Fibroblast of the conjunctiva (primary cell): Measurements from ENCODE around the gene LRRC3B.

Experiments used
- DNase-seq: peaks from one replicate; pipeline ENCODE4 v3.0.0-alpha.2; 2010; ENCODE audit warnings: low read depth

Gene LRRC3B

GRCh38 chr3:26630669-26631389, 8.3 kb downstream of the LRRC3B start:
- DNase-seq = no peak

GRCh38 chr3:26631390-26631738, 8.8 kb downstream of the LRRC3B start:
- no peak for DNase-seq

GRCh38 chr3:26634601-26635000, 12.0 kb downstream of the LRRC3B start:
- DNase-seq = no peak

DNA sequence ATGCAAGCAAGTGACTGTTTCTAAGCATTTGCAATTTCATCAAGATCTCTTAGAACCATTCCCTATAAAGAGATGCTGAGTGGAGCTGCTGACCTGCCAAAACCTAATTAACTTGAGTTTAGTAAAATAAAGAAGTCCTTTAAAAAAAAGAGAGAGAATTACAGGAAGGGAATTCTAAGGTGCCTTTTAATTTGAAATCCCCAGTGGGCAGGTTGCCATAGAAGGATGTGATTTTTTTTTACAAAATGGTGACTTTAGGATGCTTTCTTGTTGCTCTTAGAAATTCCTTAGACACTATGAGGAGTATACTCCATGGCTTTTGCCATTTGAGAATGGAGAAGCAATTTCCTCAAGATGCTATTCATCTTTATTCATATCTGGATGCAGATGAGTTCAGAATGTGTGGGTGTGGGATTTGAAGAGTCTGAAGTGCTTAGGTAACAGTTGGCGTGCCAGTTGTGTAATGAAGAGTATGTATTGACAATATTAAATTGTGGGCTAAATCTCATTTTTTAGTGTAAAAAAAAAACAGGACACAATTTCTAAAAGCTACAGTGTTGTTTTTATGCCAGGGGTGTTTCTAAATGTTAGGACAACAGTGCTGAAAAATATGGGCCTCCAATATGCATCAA, 13.6 kb downstream of the LRRC3B start:
- DNase-seq = no peak

DNA sequence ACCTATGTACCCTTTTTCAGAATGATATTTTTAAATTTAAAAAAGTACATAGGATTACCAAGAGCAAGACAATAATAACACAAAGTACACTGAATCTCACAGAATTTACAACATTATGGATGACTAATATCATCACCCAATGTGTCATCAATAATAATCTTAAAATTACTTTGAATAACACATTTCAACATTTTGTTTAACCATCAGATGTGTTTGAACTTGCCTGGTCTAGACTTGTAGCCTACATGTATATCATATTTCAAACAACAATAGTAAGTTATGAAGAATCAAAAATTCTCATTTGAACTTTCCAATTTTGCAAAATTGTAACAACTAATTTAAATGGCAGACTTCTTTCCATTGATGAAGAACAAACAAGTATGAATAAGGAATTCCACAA, 15.1 kb downstream of the LRRC3B start:
- DNase-seq = no peak

- no peak for DNase-seq
Measured at GRCh38 chr3:26638113-26638512, 15.5 kb downstream of the LRRC3B start.

GRCh38 chr3:26639339-26639738, 16.8 kb downstream of the LRRC3B start:
- no peak for DNase-seq

GRCh38 chr3:26647078-26647477, 24.5 kb downstream of the LRRC3B start:
- no peak for DNase-seq

DNA sequence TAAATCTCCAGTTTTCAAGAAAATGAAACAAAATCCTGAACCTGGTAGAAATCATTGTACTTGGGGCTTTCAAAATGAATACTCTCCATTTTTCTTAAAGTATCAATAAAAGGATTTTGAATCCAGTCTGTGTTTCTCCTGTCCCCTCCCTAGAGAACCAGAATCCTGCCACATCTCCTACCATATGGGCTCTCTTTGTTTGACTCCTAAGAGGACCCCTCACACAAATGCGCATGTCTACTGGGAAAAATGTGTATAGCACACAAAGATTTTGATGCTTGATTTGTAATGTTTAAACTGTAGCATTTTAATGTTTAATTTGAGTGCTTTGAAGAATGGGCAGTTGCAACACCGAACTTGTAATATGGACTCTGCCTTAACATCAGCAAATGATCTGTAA, 25.9 kb downstream of the LRRC3B start:
- DNase-seq = no peak

DNA sequence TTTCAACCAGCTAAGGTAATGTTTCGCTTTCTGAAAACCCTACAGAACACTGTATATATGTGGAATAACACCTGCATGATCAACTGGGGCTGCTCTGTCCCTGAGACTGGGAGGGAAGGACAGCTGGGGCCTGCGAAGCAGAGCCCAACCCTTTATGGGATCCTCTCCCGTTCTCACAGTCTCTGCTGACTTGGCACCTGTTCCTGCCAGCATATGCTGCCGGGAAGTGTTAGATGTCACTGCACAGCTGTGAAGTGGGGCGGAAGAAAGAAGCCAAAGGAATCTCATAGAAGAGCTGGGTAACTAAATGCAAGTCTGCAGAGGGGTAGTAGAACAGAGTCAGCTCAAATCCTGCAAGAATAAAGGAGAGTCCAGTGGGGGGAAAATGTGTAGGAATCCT, 29.6 kb downstream of the LRRC3B start:
- no peak for DNase-seq

DNA sequence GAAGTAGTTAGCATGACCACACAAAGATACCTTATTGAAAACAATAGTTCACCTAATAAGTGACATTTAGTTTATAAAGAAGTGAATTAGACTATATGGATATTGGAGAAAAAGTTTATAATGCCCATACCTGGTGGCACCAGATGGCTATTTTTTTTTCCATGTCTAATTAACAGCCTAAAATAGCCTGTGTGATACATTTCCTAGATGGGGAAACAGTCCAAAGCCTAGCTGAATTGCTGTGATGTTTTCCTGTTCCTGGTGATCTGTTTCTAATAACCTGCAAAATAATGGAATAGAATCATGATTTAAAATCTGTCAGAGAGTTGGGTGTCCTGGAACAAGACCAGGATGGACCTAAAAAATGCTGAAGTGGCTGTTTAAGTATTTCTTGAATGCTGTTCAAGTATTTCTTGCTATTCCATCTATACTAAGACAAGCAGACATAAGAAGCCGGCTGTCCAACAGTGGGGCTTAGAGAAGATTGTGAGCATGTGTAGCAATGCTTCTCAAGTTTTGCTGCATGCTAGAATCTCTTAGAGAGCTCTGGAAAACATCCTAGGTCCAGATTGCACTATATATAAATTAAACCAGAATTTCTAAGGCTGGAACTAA, 31.3 kb downstream of the LRRC3B start:
- DNase-seq = no peak

DNA sequence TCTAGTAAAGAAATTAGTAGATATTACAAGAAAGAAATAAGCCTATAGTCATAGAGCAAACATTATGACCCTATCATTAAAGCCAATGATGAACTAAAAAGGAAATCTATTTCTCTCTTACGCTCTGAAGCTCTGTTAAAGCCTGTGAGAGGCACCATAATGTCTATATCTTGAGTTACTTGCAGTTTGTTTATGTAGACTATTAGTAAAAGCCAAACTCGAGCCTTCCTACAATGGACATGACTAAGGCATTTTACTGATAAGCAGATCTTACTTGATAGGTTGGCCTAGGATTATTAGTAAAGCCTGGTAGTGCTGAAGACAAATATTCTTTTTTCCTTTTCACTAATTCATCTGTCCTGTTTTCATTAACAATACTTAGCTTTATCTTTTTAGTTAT, 32.7 kb downstream of the LRRC3B start:
- no peak for DNase-seq

- DNase-seq = no peak
Measured at GRCh38 chr3:26657348-26657976, 34.9 kb downstream of the LRRC3B start.

- DNase-seq = no peak
Measured at GRCh38 chr3:26668171-26668570, 45.6 kb downstream of the LRRC3B start.

- no peak for DNase-seq
Measured at GRCh38 chr3:26668696-26669095, 46.1 kb downstream of the LRRC3B start.

- DNase-seq = no peak
Measured at GRCh38 chr3:26675336-26675735, 52.8 kb downstream of the LRRC3B start.

DNA sequence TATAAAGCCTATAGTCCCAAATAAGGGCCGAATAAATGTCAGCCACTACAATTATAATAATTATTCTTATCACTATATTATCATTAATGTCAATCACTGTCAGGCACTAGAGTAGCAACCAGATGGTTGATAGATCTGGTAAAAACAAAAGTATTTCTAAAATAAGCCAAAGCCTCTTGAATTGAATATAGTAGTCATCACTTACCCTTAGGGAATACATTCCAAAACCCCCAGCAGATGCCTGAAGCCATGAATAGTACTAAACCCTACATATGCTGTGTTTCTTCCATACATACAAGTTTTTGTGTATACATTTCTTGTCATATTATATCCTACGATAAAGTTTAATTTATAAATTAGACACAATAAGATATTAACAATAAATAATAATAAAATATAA, 59.1 kb downstream of the LRRC3B start:
- no peak for DNase-seq

GRCh38 chr3:26682406-26682805, 59.8 kb downstream of the LRRC3B start:
- DNase-seq = no peak

GRCh38 chr3:26683902-26684301, 61.3 kb downstream of the LRRC3B start:
- no peak for DNase-seq

GRCh38 chr3:26687466-26687865, 64.9 kb downstream of the LRRC3B start:
- DNase-seq = no peak

GRCh38 chr3:26699553-26699952, 77.0 kb downstream of the LRRC3B start:
- no peak for DNase-seq

DNA sequence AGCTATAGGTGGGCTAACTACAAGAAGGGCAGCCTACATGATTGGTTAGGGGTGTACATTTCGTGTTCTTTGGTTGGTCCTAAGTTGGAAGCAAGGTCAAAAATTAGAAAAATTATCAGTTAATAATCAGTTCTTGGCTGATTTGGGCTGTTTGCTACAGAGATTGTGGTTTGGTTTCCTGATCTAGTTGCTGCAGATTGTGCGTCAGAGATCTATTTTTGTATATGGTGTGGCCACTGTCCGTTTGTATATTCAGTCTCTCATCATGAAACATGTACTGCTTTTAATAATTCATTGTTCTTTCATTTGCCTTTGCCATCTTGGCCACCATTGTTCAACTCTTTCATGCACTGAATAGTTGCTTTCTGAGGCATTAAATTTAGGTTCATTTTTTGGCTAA, 80.9 kb downstream of the LRRC3B start:
- no peak for DNase-seq

DNA sequence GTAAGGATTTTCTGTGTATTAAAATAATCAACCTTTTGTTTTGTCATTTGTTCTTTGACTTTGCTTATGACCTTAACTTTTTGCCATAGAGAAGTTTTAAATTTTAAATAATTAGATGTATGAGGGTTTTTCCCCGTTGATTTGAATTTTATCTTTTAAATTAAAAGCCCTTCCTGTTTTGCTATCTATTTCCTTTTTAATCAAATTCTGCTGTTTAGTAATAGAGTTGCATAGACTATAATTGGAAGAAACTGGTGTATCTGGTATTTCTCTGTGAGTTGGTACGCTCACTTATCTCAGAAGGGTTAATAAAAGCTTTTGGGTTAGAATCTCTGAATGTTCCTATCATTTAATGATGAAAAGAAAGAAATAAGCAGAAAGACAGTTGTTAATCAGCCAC, 82.2 kb downstream of the LRRC3B start:
- no peak for DNase-seq
